ENCODE measurements around the gene GRK3. TPM values are rescaled to one million over a fixed set of nuclear protein-coding genes. Genes with fewer than 3 reads are reported as not detected.

The GRK3 gene
- total RNA-seq, 1 donor from 2014 or later, result 19.4 TPM

GRCh38 chr22:25698978-25699377 lies 134.5 kb downstream of the GRK3 start:
- peaks cover 2% of the 10 kb centered on the region for H3K36me3 Mint-ChIP-seq (ENCODE audit: low read depth)
- H3K27me3 Mint-ChIP-seq (ENCODE audit: low read depth), result no peaks in the 10 kb centered on the region
- no peak for DNase-seq (ENCODE audit: low read depth, low spot score)
- TF ChIP-seq CTCF (conservative IDR thresholded peaks at IDR 0.05), result no peak
- H3K4me3 Mint-ChIP-seq, result no peak overlapping the region
- H3K9me3 Mint-ChIP-seq, result no peaks in the 10 kb centered on the region
- peak overlapping the region; percentile 87 for H3K27ac Mint-ChIP-seq (ENCODE audit: unreplicated experiment)
- H3K4me1 Mint-ChIP-seq, result peaks cover 14% of the 10 kb centered on the region

GRCh38 chr22:25701056-25701780 lies 136.7 kb downstream of the GRK3 start:
- no peak for TF ChIP-seq CTCF (conservative IDR thresholded peaks at IDR 0.05)
- no peak for DNase-seq (ENCODE audit: low read depth, low spot score)
- H3K36me3 Mint-ChIP-seq (ENCODE audit: low read depth), result no peaks in the 10 kb centered on the region
- H3K27me3 Mint-ChIP-seq (ENCODE audit: low read depth), result no peaks in the 10 kb centered on the region
- H3K4me3 Mint-ChIP-seq, result no peak overlapping the region
- H3K9me3 Mint-ChIP-seq, result no peaks in the 10 kb centered on the region
- H3K4me1 Mint-ChIP-seq, result peaks cover 14% of the 10 kb centered on the region
- H3K27ac Mint-ChIP-seq (ENCODE audit: unreplicated experiment), result peak overlapping the region; percentile 21

- Mint-ChIP-seq H3K4me3 (no peak overlapping the region), H3K36me3 (ENCODE audit: low read depth) (no peaks in the 10 kb centered on the region), H3K4me1 (peaks cover 14% of the 10 kb centered on the region), H3K9me3 (no peaks in the 10 kb centered on the region), H3K27me3 (ENCODE audit: low read depth) (no peaks in the 10 kb centered on the region), H3K27ac (ENCODE audit: unreplicated experiment) (no peak overlapping the region)
- no peak for DNase-seq (ENCODE audit: low read depth, low spot score)
- TF ChIP-seq CTCF (conservative IDR thresholded peaks at IDR 0.05), result peak; percentile 62
These were observed 137.6 kb downstream of the GRK3 start for GRCh38 chr22:25702040-25702439.

- Mint-ChIP-seq H3K4me1 (peaks cover 14% of the 10 kb centered on the region), H3K27ac (ENCODE audit: unreplicated experiment) (no peak overlapping the region), H3K27me3 (ENCODE audit: low read depth) (no peaks in the 10 kb centered on the region), H3K4me3 (no peak overlapping the region), H3K36me3 (ENCODE audit: low read depth) (peaks cover 4% of the 10 kb centered on the region), H3K9me3 (no peaks in the 10 kb centered on the region)
- no peak for TF ChIP-seq CTCF (conservative IDR thresholded peaks at IDR 0.05)
- no peak for DNase-seq (ENCODE audit: low read depth, low spot score)
These were observed 138.2 kb downstream of the GRK3 start for GRCh38 chr22:25702571-25703167.

GRCh38 chr22:25704701-25705100 lies 140.2 kb downstream of the GRK3 start:
- H3K4me1 Mint-ChIP-seq, result peaks cover 6% of the 10 kb centered on the region
- TF ChIP-seq CTCF (conservative IDR thresholded peaks at IDR 0.05), result no peak

More at GRCh38 chr22:25704701-25705100, 140.2 kb downstream of the GRK3 start:
- H3K4me3 Mint-ChIP-seq, result no peak overlapping the region
- H3K36me3 Mint-ChIP-seq (ENCODE audit: low read depth), result peaks cover 4% of the 10 kb centered on the region
- no peak for DNase-seq (ENCODE audit: low read depth, low spot score)
- no peak overlapping the region for H3K27ac Mint-ChIP-seq (ENCODE audit: unreplicated experiment)
- no peaks in the 10 kb centered on the region for H3K27me3 Mint-ChIP-seq (ENCODE audit: low read depth)
- no peaks in the 10 kb centered on the region for H3K9me3 Mint-ChIP-seq

All from neural crest cell (in vitro differentiated cells).